K562 (cell line): ENCODE data around the gene PARP14. TPM values are rescaled to one million over a fixed set of nuclear protein-coding genes. Genes with fewer than 3 reads are reported as not detected.

Experiments used
- ATAC-seq: fragments of 200-7000 bp; cut with Tn5 transposase; 3 replicates; pipeline ENCODE4 v1.9.1; 2020; ENCODE audit warnings: moderate library complexity
- BruUV-seq: library from RNA; stranded (reverse); fragments of 400-500 nt; replicated peaks from 2 replicates; lab custom pipeline; 2021; lab: Mats Ljungman, UMichigan
- CTCF ChIA-PET: fragments of 300-600 bp; formaldehyde crosslinking; extraction: SDS; loops from one replicate; lab custom pipeline; 2021; ENCODE audit warnings: low intra/inter-chr PET ratio; lab: Yijun Ruan, JAX
- POLR2A ChIA-PET: fragments of 300-600, 350-650 bp; sonication (Branson Sonifier 250); formaldehyde crosslinking; extraction: SDS; loops from one replicate; lab custom pipeline; 2021; ENCODE audit warnings: antibody characterized with exemption, inconsistent platforms; lab: Yijun Ruan, JAX
- DNase-seq, 4 experiments: peaks; one replicate each; pipeline versions ENCODE4 v3.0.0 to v3.0.0-alpha.2; 2011 to 2018; ENCODE audit warnings: low spot score in 3 of 4, mixed read lengths in 3 of 4; ENCODE audit errors: extremely low read depth in 1 of 4
- FAIRE-seq: peaks from 2 replicates; lab custom pipeline; 2011; peaks lifted over from hg19 to GRCh38; lab: Jason Lieb, UNC
- H2AFZ ChIP-seq: 2 replicates; pipeline ENCODE4 v1.6.0; 2011; ENCODE audit warnings: low read depth, low read length, control low read depth, inconsistent platforms
- H3K27ac ChIP-seq: fragments of 200-600 bp; 3 replicates; pipeline ENCODE4 v1.8.0; 2011; ENCODE audit warnings: low read depth, mild to moderate bottlenecking, control low read depth, inconsistent platforms, low read length, moderate library complexity, mixed read lengths; ENCODE audit errors: extremely low read depth
- H3K27me3 ChIP-seq, 2 experiments: fragments of 300-600 bp in 1 of 2; 2 replicates in 1 of 2; 3 replicates in 1 of 2; pipeline versions ENCODE4 v1.6.0 to v1.8.0; 2011; ENCODE audit warnings: inconsistent platforms in 2 of 2, low read length in 2 of 2, mild to moderate bottlenecking in 1 of 2, mixed read lengths in 1 of 2, moderate library complexity in 1 of 2; ENCODE audit not compliant: control insufficient read depth in 2 of 2, insufficient read depth in 2 of 2
- H3K36me3 ChIP-seq: fragments of 300-600 bp; 3 replicates; pipeline ENCODE4 v1.8.0; 2011; ENCODE audit warnings: mild to moderate bottlenecking, low read length, inconsistent platforms; ENCODE audit not compliant: control insufficient read depth, insufficient read depth
- H3K4me1 ChIP-seq, 2 experiments: fragments of 200-600 bp in 1 of 2; replicated peaks in 1 of 2; 2 replicates in 1 of 2; 3 replicates in 1 of 2; pipeline versions ENCODE4 v1.5.1 to v1.8.0; 2011; ENCODE audit warnings: inconsistent platforms in 2 of 2, low read length in 2 of 2, mild to moderate bottlenecking in 1 of 2, mixed read lengths in 1 of 2, moderate library complexity in 1 of 2; ENCODE audit not compliant: control insufficient read depth in 2 of 2, insufficient read depth in 2 of 2
- H3K4me2 ChIP-seq: 2 replicates; pipeline ENCODE4 v1.6.1; 2011; ENCODE audit warnings: low read length, control low read depth, inconsistent platforms, mixed read lengths; ENCODE audit not compliant: insufficient read depth
- H3K4me3 ChIP-seq: fragments of 200-600 bp; sonication (generic), shearing (Covaris generic); 2 replicates; pipeline ENCODE4 v1.5.1; 2016; ENCODE audit warnings: control low read depth, inconsistent platforms
- H3K79me2 ChIP-seq: fragments of 200-600 bp; 3 replicates; pipeline ENCODE4 v1.8.0; 2011; ENCODE audit warnings: low read length, inconsistent platforms; ENCODE audit not compliant: control insufficient read depth, insufficient read depth
- H3K9ac ChIP-seq, 2 experiments: 2 replicates each; pipeline versions ENCODE4 v1.6.0 to v1.6.1; 2011; ENCODE audit warnings: low read depth in 2 of 2, low read length in 2 of 2, control low read depth in 1 of 2, inconsistent platforms in 1 of 2, mild to moderate bottlenecking in 1 of 2, mixed read lengths in 1 of 2; ENCODE audit not compliant: insufficient read depth in 1 of 2
- H3K9me1 ChIP-seq: one replicate; pipeline ENCODE4 v1.6.0; 2011; ENCODE audit warnings: inconsistent platforms, mild to moderate bottlenecking, low read length, moderate library complexity; ENCODE audit not compliant: control insufficient read depth, insufficient read depth
- H3K9me3 ChIP-seq: replicated peaks from 2 replicates; pipeline ENCODE4 v1.5.1; 2011; ENCODE audit warnings: low read depth, low read length, inconsistent platforms; ENCODE audit not compliant: control insufficient read depth, insufficient read depth
- H4K20me1 ChIP-seq: replicated peaks from 2 replicates; pipeline ENCODE4 v1.6.1; 2011; ENCODE audit warnings: low read length, inconsistent platforms, mixed read lengths; ENCODE audit not compliant: control insufficient read depth, insufficient read depth
- BACH1 ChIP-seq: fragments of 200-800 bp; sonication (Bioruptor generic); IDR thresholded peaks from 2 replicates; pipeline ENCODE4 v1.6.1; 2016; ENCODE audit warnings: missing genetic modification characterization, missing compliant biosample characterization
- HDGF ChIP-seq: fragments of 450-650 bp; IDR thresholded peaks from 2 replicates; pipeline ENCODE4 v1.6.1; 2016
- JUND ChIP-seq, 2 experiments: IDR thresholded peaks; 2 replicates in 1 of 2; 3 replicates in 1 of 2; pipeline ENCODE4 v1.6.1; 2011; ENCODE audit warnings: borderline replicate concordance in 2 of 2, low read depth in 2 of 2, low read length in 2 of 2, improper control_type of control experiment in 1 of 2, missing biosample characterization in 1 of 2, missing genetic modification characterization in 1 of 2, missing genetic modification reagents in 1 of 2
- NRF1 ChIP-seq, 2 experiments: fragments of 450-650 bp; IDR thresholded peaks in 1 of 2; conservative IDR thresholded peaks in 1 of 2; 2 replicates each; pipeline ENCODE4 v1.6.1; 2014; ENCODE audit warnings: mild to moderate bottlenecking in 2 of 2
- RAD21 ChIP-seq, 2 experiments: fragments of 250-450 bp in 1 of 2; fragments of 450-650 bp in 1 of 2; sonication (Bioruptor Pico) in 1 of 2; formaldehyde crosslinking in 1 of 2; IDR thresholded peaks in 1 of 2; conservative IDR thresholded peaks in 1 of 2; 2 replicates each; pipeline versions ENCODE4 v1.4.0 to v1.8.0; 2020 to 2022; ENCODE audit warnings: mild to moderate bottlenecking in 2 of 2, moderate library complexity in 1 of 2
- RBBP5 ChIP-seq: fragments of 200-600 bp; sonication (generic); IDR thresholded peaks from 2 replicates; pipeline ENCODE4 v1.6.1; 2012; ENCODE audit warnings: borderline replicate concordance, mild to moderate bottlenecking, low read length, control low read depth, inconsistent platforms; ENCODE audit not compliant: insufficient read depth, poor library complexity, severe bottlenecking
- RHOXF2B ChIP-seq: fragments of 250-450 bp; sonication (Bioruptor Pico); conservative IDR thresholded peaks from 2 replicates; pipeline ENCODE4 v1.5.1; 2021
- SRSF7 ChIP-seq: fragments of 200-400 bp; formaldehyde crosslinking; optimal IDR thresholded peaks from 2 replicates; pipeline ENCODE3; 2017; ENCODE audit warnings: mild to moderate bottlenecking, low read depth, low read length
- TAF1 ChIP-seq: IDR thresholded peaks from 2 replicates; pipeline ENCODE4 v1.6.1; 2011; ENCODE audit warnings: mild to moderate bottlenecking, low read length, moderate library complexity; ENCODE audit not compliant: insufficient read depth, control insufficient read depth, severe bottlenecking; ENCODE audit errors: extremely low read depth
- TAF9B ChIP-seq: fragments of 450-650 bp; IDR thresholded peaks from 2 replicates; pipeline ENCODE4 v1.6.1; 2018; ENCODE audit warnings: mild to moderate bottlenecking; ENCODE audit not compliant: partially characterized antibody
- TBP ChIP-seq: optimal IDR thresholded peaks from 2 replicates; pipeline ENCODE3; 2011; ENCODE audit warnings: low read depth, low read length, improper control_type of control experiment
- XRCC5 ChIP-seq: fragments of 200-400 bp; formaldehyde crosslinking; IDR thresholded peaks from 2 replicates; pipeline ENCODE4 v1.6.1; 2017; ENCODE audit warnings: low read depth, mild to moderate bottlenecking, low read length
- ZNF134 ChIP-seq: fragments of 250-450 bp; sonication (Bioruptor Pico); conservative IDR thresholded peaks from 2 replicates; pipeline ENCODE4 v1.4.0; 2020
- ZNF174 ChIP-seq: fragments of 250-450 bp; sonication (Bioruptor Pico); IDR thresholded peaks from 2 replicates; pipeline ENCODE4 v1.4.0; 2020; ENCODE audit warnings: mild to moderate bottlenecking
- ZNF197 ChIP-seq: fragments of 200-800 bp; sonication (Bioruptor generic); IDR thresholded peaks from 2 replicates; pipeline ENCODE4 v1.6.1; 2016; ENCODE audit warnings: low read depth, missing genetic modification characterization, missing compliant biosample characterization
- WGBS: fragments of 100-300 bp; shearing (Covaris generic); methylation state at CpG from one replicate; pipeline ENCODE4 v1.1.6; 2016; ENCODE audit warnings: low coverage, mixed read lengths; ENCODE audit not compliant: insufficient coverage; ENCODE audit errors: missing lambda C conversion rate; 5-methylcytosine and 5-hydroxymethylcytosine counted together
- in situ Hi-C: fragments of 300-500 bp; cut with MboI; formaldehyde crosslinking; loops from 4 replicates; pipeline ENCODE4 v1.15.0; 2018; ENCODE audit warnings: inconsistent platforms, mixed read lengths
- intact Hi-C: fragments of 100-400 bp; cut with micrococcal nuclease; formaldehyde crosslinking; loops from 2 replicates; pipeline ENCODE4 v1.14.2; 2022
- polyA plus RNA-seq, 8 experiments: library from polyadenylated mRNA; depleted of rRNA in 4 of 8; stranded (reverse) in 5 of 8; unstranded in 3 of 8; fragments of >200 nt; fragmentation: Nextera tagmentation in 2 of 8; fragmentation: Illumina TruSeq in 1 of 8; extraction: Ambion mirVana in 2 of 8; extraction: Trizol in 1 of 8; gene quantifications; 2 replicates each; pipeline versions ENCODE4 v1.2.1 to v1.2.3, GENCODE V29; 2011 to 2014; ENCODE audit warnings: inconsistent platforms in 1 of 8, missing spikeins in 1 of 8
- total RNA-seq, 7 experiments: library from RNA; depleted of rRNA in 6 of 7; stranded (reverse); fragments of >200 nt in 6 of 7; fragmentation: Illumina TruSeq in 2 of 7; extraction: Trizol in 2 of 7; gene quantifications; 2 replicates each; pipeline versions ENCODE4 v1.2.1 to v1.2.3, GENCODE V29; 2011 to 2021; ENCODE audit warnings: low replicate concordance in 1 of 7
- TF ChIP-seq, protein P1 (sequence below), 2 experiments: fragments of 450-650 bp; conservative IDR thresholded peaks; 2 replicates each; pipeline ENCODE4 v1.6.1; 2017; ENCODE audit warnings: mild to moderate bottlenecking in 2 of 2, moderate library complexity in 2 of 2

Gene PARP14
- total and polyA plus RNA-seq, 9 of the 15 experiments (the other 6 are each of a cell fraction or from before 2014, with no cell fraction given) = 3.1 to 14.4 (median 9.0) TPM

DNA sequence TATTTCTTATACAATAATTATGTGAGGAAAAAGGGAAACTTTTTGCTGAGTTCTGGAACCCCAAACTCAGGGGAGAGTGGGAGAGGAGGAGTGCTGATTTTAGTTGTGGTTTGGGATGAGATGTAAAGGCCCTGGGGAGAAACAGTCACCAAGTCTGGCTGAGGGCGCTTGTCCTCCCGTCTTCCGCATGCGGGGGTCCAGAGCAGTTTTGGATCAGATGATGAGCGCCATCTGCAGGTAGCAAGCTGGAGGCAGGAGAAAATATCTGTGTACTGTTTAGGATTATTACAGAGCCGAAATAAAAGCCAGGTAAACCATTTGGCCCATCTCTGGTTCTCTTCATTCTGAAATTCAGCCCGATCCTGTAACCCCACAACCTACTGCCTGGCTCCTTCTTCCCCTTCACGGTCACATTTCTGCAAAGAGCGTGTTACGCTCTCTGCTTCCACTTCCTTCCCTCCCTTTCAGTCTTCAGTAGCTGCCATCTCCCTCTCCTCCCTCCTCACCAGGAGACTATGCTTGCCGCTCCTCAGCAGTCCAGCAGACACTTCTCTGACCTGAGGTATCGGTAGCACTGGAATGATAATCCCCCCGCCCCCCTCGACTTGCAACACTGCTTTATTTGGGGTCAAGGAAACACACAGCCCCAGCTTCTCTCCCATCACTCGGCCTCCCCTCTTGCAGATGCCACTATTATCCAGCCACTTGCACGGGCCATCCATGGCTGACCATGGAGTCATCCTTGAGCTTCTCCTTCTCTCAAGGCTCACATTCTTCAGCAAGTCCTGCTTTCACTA lies 1.4 kb upstream of the PARP14 start (continued):
- TF ChIP-seq RAD21 (CRISPR knock-in tag; conservative IDR thresholded peaks at IDR 0.05 in 1 of 2, IDR thresholded peaks at IDR 0.05 in 1 of 2) (peak; percentile 81 to 85), RHOXF2B (CRISPR knock-in tag) (no peak), ZNF134 (no peak), SRSF7 (no peak), HDGF (0 out of 2 replicates have a peak, but pooled peaks have one; percentile 60), ZNF174 (CRISPR knock-in tag) (no peak)

DNA sequence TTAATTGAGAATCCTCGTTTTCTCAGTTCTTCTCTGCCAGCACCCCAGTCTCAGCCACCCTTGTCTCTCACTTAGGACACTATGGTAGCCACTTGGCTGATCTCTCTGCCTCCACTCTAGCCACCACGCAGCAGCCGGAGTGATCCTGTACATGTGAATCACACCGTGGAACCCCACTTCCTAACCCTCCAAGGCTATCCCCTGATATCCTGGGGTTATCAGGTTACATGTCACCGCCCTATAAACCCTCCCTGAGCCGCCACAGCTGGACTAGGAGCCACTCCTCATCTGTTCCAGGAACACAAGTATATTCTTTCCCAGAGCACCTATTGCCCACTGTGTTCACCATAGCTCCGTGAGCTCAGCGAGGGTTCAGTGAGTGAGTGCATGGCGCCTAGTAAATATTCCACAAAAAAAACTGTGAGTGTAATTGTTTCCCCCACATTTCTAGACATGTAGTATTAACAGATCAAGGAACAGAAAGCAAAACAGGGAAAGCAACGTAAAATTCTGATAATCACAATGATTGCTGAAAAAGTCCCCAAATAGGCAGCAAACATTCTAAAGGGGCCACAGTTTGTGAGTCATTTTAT lies 661 bp upstream of the PARP14 start:
- H3K9ac ChIP-seq = peak overlapping the region; percentile 79 to 95
- in situ Hi-C loops (loop anchor here (10.0 kb wide), 1 partner anchor 285 kb away; no protein-coding TSS in a partner anchor), intact Hi-C loops (loop anchor here (1.0 to 2.0 kb wide), 3 partner anchors 120 to 287 kb away; no protein-coding TSS in a partner anchor)
- no peaks in the 10 kb centered on the region for H3K9me3 ChIP-seq
- ATAC-seq (peak; percentile 73), DNase-seq (peak; percentile 39 to 70 (median 46)), FAIRE-seq (peak; percentile 80)
- H3K27ac ChIP-seq = peak overlapping the region; percentile 80
- H3K4me2 ChIP-seq = peak overlapping the region; percentile 85
- BruUV-seq = no TSS peak
- H4K20me1 ChIP-seq = no peaks in the 10 kb centered on the region
- H3K4me3 ChIP-seq = peak overlapping the region; percentile 77
- WGBS = 4% methylated on average over 10 of the region's 10 CpGs
- H3K9me1 ChIP-seq = no peaks in the 10 kb centered on the region
- no peaks in the 10 kb centered on the region for H3K27me3 ChIP-seq
- H2AFZ ChIP-seq = peak overlapping the region; percentile 98
- H3K36me3 ChIP-seq = no peaks in the 10 kb centered on the region
- CTCF ChIA-PET = interaction anchor here (0.9 to 1.2 kb wide), 2 partner anchors 119 to 220 kb away, joined by 4 to 6 read pairs; no protein-coding TSS in a partner anchor
- peaks cover 12% of the 10 kb centered on the region for H3K79me2 ChIP-seq
- peaks cover 13 to 17% of the 10 kb centered on the region in 2 experiments; a peak in 4 of 5 replicates for H3K4me1 ChIP-seq
- POLR2A ChIA-PET = interaction anchor here (0.6 to 2.3 kb wide), 6 partner anchors 8 to 1099 kb away, joined by 3 to 10 read pairs (median 3); partner anchors contain the start of genes FAM162A and MIX23
- TF ChIP-seq, protein P1, sequence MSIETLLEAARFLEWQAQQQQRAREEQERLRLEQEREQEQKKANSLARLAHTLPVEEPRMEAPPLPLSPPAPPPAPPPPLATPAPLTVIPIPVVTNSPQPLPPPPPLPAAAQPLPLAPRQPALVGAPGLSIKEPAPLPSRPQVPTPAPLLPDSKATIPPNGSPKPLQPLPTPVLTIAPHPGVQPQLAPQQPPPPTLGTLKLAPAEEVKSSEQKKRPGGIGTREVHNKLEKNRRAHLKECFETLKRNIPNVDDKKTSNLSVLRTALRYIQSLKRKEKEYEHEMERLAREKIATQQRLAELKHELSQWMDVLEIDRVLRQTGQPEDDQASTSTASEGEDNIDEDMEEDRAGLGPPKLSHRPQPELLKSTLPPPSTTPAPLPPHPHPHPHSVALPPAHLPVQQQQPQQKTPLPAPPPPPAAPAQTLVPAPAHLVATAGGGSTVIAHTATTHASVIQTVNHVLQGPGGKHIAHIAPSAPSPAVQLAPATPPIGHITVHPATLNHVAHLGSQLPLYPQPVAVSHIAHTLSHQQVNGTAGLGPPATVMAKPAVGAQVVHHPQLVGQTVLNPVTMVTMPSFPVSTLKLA (conservative IDR thresholded peaks at IDR 0.05) = 0 out of 4 replicates have a peak, but pooled peaks of 1 of the 2 experiments have one; percentile 9
- peak; percentile 20 for TF ChIP-seq TAF1
- peak; percentile 8 for TF ChIP-seq RBBP5
- TF ChIP-seq TAF9B = peak; percentile 10
- no peak for TF ChIP-seq ZNF197
- TF ChIP-seq BACH1 (tag) = 0 out of 2 replicates have a peak, but pooled peaks have one; percentile 36
- TF ChIP-seq TBP = peak; percentile 42
- peak in 1 of 2 experiments; percentile 19; a peak in 1 of 4 replicates for TF ChIP-seq NRF1 (conservative IDR thresholded peaks at IDR 0.05 in 1 of 2, IDR thresholded peaks at IDR 0.05 in 1 of 2)
- TF ChIP-seq JUND (IDR thresholded peaks at IDR 0.05; ENCODE audit: borderline replicate concordance, low read depth, low read length) = peak; percentile 19; the same call in 1 of the 2 replicates
- TF ChIP-seq JUND (tag; IDR thresholded peaks at IDR 0.05; ENCODE audit: borderline replicate concordance, low read depth, low read length) = no peak
- TF ChIP-seq XRCC5 = no peak
